Sigmoid colon (tissue), 4 donors: ENCODE measurements around the gene ORAI3.
A peak's percentile ranks its signal among the peaks of the same experiment; 100 is the strongest.

Experiments
- CTCF ChIP-seq, 4 experiments: fragments of 450-650 bp in 3 of 4; fragments of 200-600 bp in 1 of 4; IDR thresholded peaks; one replicate each; pipeline ENCODE4 v1.5.1; 2016 to 2019; ENCODE audit warnings: antibody characterized with exemption in 4 of 4, mild to moderate bottlenecking in 3 of 4, moderate library complexity in 2 of 4
- EP300 ChIP-seq, 4 donors: sonication (generic); formaldehyde crosslinking; IDR thresholded peaks; one replicate each; pipeline ENCODE4 v1.6.1; 2017; ENCODE audit warnings: antibody characterized with exemption in 4 of 4
- POLR2A ChIP-seq, 2 donors: fragments of 450-650 bp; IDR thresholded peaks; one replicate each; pipeline ENCODE4 v1.6.1; 2016; ENCODE audit warnings: antibody characterized with exemption in 2 of 2, mild to moderate bottlenecking in 2 of 2, moderate library complexity in 2 of 2
- POLR2AphosphoS5 ChIP-seq, 4 donors: sonication (generic); formaldehyde crosslinking; IDR thresholded peaks; one replicate each; pipeline ENCODE4 v1.6.1; 2017; ENCODE audit warnings: antibody characterized with exemption in 4 of 4

DNA sequence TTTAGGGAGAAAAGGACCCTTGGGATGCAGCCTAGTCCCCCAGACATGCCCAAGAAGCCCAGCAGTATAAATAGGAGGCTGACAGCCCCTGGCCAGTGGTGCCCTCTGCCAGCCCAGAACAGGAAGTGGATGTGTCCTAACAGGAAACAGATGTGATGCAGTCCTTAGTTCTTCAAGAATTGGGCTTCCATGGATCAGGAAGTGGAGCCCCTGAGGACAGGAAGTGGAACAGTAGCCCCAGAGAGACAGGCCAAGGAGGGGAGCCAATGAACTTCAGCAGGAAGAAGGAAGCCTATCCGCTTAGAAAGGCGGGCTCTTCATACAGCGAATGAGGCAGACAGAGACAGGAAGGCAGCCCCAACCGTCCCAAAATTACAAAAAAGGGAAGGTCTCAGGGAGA is 45.3 kb upstream of the ORAI3 start:
- TF ChIP-seq CTCF (IDR thresholded peaks at IDR 0.05) (no peak), POLR2A (IDR thresholded peaks at IDR 0.05) (no peak), POLR2AphosphoS5 (IDR thresholded peaks at IDR 0.05) (peak in 2 of 4 donors; percentile 14 to 46), EP300 (IDR thresholded peaks at IDR 0.05) (no peak)
